Effector memory CD8-positive, alpha-beta T cell (primary cell): ENCODE results near the gene NBEA.

ENCODE experiments used
- ATAC-seq: fragments of 150-1000 bp; cut with Tn5 transposase; replicated peaks from 2 replicates; pipeline ENCODE4 v1.10.0; 2021; ENCODE audit warnings: mild to moderate bottlenecking, moderate library complexity
- DNase-seq, 3 experiments: peaks; one replicate each; pipeline ENCODE4 v3.0.0; 2021
- H3K27ac Mint-ChIP-seq, 2 donors: one replicate each; pipeline ENCODE4 v1.8.0; 2022; ENCODE audit warnings: mild to moderate bottlenecking in 2 of 2, mixed read lengths in 2 of 2, moderate library complexity in 2 of 2
- H3K27me3 Mint-ChIP-seq, 2 donors: one replicate each; pipeline ENCODE4 v1.8.0; 2022; ENCODE audit warnings: mixed read lengths in 2 of 2
- H3K36me3 Mint-ChIP-seq: one replicate; pipeline ENCODE4 v1.8.0; 2022; ENCODE audit warnings: mild to moderate bottlenecking, moderate library complexity, mixed read lengths; ENCODE audit not compliant: insufficient read depth
- H3K4me1 Mint-ChIP-seq, 2 donors: one replicate each; pipeline ENCODE4 v1.8.0; 2022; ENCODE audit warnings: low read depth in 2 of 2, mixed read lengths in 2 of 2
- H3K4me3 Mint-ChIP-seq, 2 donors: one replicate each; pipeline ENCODE4 v1.8.0; 2022; ENCODE audit warnings: mild to moderate bottlenecking in 2 of 2, mixed read lengths in 2 of 2, moderate library complexity in 2 of 2
- H3K9me3 Mint-ChIP-seq, 2 donors: one replicate each; pipeline ENCODE4 v1.8.0; 2022; ENCODE audit warnings: mixed read lengths in 2 of 2

The NBEA gene

DNA sequence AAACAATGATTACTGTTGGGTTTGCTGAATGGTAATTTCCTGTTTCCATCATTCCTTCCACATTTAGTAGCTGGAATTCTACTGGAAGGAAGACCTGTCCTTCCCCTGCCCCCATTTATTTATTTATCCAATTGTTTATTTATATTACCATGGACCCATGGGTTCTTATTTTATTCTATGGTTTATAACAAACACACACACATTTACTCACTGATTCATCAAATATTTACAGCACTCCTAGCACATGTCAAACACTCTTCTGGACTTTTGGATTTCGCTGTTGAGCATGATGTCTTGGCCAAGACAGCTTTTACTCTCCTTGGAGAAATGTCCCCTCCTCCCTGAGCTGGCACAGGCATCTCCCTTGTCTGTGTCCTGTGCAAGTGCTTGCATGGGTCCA is 762.3 kb downstream of the NBEA start:
- Mint-ChIP-seq H3K4me1 (no peaks in the 10 kb centered on the region), H3K9me3 (peaks cover 13 to 23% of the 10 kb centered on the region in 2 donors)

GRCh38 chr13:35706281-35706680 is 764.2 kb downstream of the NBEA start:
- Mint-ChIP-seq H3K4me1 (no peaks in the 10 kb centered on the region), H3K36me3 (no peaks in the 10 kb centered on the region), H3K4me3 (no peak overlapping the region), H3K27ac (no peak overlapping the region), H3K9me3 (peaks cover 17 to 21% of the 10 kb centered on the region in 2 donors), H3K27me3 (no peaks in the 10 kb centered on the region)
- DNase-seq = no peak
- ATAC-seq = no peak

More for the DNA sequence above, 762.3 kb downstream of the NBEA start:
- DNase-seq = no peak
- no peak for ATAC-seq
- Mint-ChIP-seq H3K27me3 (no peaks in the 10 kb centered on the region), H3K4me3 (no peak overlapping the region), H3K36me3 (no peaks in the 10 kb centered on the region), H3K27ac (no peak overlapping the region)

DNA sequence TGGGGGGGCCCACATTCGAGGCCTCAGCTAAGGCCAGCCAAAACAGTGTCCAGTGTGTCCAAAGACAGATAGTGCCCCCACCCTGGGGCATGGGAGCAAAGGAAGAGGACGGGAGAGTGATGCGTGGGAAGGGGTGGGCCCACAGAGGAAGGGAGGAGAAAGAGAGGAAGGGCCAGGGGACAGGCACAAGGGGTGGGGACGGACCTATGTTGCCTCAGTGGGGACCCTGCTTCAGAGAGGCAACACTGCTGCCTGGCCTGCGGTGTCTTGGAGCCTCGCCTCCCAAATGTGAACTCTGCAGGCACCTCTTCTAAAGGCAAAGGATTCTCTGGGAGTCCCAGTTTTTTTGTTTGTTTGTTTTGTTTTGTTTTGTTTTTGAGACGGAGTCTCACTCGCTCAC is 764.7 kb downstream of the NBEA start:
- peaks cover 17 to 21% of the 10 kb centered on the region in 2 donors for H3K9me3 Mint-ChIP-seq
- H3K27ac Mint-ChIP-seq = no peak overlapping the region
- no peaks in the 10 kb centered on the region for H3K4me1 Mint-ChIP-seq
- H3K4me3 Mint-ChIP-seq = no peak overlapping the region
- H3K27me3 Mint-ChIP-seq = no peaks in the 10 kb centered on the region
- DNase-seq (no peak), ATAC-seq (no peak)
- no peaks in the 10 kb centered on the region for H3K36me3 Mint-ChIP-seq

- Mint-ChIP-seq H3K4me1 (no peaks in the 10 kb centered on the region), H3K27ac (no peak overlapping the region), H3K36me3 (no peaks in the 10 kb centered on the region), H3K27me3 (no peaks in the 10 kb centered on the region), H3K9me3 (peaks cover 0 to 11% of the 10 kb centered on the region in 2 donors), H3K4me3 (no peak overlapping the region)
- ATAC-seq = no peak
- DNase-seq = no peak
Observed at GRCh38 chr13:35711909-35712308, 769.8 kb downstream of the NBEA start.

DNA sequence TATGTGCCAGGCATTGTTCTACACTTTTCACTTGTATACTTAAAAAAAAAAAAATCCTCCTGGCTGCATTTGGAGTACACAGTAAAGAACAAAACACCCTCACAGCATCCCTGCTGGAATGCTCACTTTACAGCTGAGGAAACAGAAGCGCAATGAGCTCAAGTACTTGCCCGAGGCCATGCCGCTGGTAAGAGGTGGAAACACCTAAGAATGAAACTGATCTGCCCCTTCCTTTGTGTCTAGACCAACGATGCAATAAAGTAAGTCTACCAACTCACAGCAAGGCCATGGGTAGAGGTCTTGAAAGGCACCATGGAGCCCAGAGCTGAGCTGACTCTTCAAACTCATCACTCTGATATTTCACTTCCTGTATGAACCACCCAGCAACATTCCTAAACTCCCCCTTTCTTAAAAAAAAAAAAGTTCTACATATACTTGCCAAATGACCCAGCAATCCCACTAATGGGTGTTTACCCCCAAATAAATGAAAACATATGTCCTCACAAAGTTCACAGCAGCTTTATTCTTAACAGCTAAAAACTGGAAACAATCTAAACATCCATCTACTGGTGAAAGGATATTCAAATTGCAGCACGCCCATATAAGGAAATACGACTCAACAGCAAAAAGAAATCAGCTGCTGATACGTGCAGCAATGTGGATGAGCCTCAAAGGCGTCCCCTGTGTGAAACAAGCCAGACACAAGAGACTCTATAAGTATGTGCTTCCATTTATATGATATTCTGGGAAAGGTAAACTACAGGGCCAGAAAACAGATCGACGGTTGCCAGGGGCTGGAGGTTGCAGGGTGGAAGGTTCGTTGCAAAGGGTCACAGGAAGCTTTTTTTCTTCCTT is 771.1 kb downstream of the NBEA start:
- peaks cover 0 to 11% of the 10 kb centered on the region in 2 donors for H3K9me3 Mint-ChIP-seq
- H3K27me3 Mint-ChIP-seq = no peaks in the 10 kb centered on the region
- no peaks in the 10 kb centered on the region for H3K36me3 Mint-ChIP-seq
- H3K27ac Mint-ChIP-seq = no peak overlapping the region
- H3K4me3 Mint-ChIP-seq = no peak overlapping the region
- H3K4me1 Mint-ChIP-seq = no peaks in the 10 kb centered on the region
- no peak for ATAC-seq
- no peak for DNase-seq

DNA sequence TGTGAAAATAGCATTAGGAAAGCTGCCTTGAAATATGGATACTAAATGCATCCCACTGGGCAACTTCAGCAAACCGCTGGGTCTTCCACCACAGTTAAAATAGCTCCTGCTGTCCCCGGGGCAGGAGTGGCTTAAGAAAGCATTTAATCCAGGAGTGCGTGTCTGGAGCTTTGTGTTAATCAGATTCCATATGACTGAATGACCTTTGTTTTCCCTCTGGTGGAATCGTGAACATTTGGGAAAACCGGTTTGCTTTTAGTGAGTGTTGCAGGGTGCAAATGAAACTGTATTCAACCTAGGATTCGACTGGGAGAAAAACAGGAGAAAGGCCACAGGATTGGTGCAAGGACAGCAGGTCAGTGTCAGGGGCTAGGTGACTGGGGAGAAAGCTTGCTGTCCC is 772.1 kb downstream of the NBEA start:
- no peaks in the 10 kb centered on the region for H3K27me3 Mint-ChIP-seq
- no peaks in the 10 kb centered on the region for H3K36me3 Mint-ChIP-seq
- peaks cover 0 to 11% of the 10 kb centered on the region in 2 donors for H3K9me3 Mint-ChIP-seq
- ATAC-seq (no peak), DNase-seq (no peak)
- no peak overlapping the region for H3K27ac Mint-ChIP-seq
- no peaks in the 10 kb centered on the region for H3K4me1 Mint-ChIP-seq
- no peak overlapping the region for H3K4me3 Mint-ChIP-seq

DNA sequence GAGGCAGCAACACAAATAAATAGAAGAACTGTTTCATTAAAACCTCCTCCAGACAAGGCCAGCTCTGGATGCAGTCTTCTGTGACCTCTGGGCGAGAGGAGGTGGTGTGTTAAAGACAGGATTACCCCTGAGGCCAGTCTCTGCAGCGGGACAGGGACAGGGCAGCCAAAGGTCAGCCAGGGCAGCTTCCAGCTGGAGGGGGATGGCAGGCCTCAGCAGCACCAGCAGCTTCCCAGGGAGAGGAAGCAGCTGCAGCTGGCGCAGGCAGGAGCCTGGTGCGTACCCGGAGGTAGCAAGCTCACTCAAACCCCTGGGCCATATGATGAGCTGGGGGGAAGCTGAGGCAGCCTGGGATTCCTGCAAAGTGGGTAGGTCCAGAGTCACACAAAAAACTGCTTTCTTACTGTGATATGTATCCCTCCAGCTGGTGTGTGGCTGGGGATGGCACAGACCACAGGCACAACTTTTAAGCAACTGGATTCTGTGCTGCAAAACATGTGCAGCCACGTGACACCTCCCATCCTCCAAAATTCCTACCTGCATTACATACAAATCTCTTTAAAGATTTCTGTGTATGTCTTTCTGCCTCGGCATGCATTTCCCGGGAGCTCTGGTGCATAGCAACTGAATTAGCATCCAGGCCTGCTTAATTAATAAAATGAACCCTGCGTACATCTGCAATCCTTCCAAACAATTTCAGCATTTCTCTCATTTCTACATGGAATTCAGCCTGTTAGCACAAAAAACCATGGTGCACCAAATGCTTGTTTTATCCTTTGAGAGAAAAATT is 772.7 kb downstream of the NBEA start:
- ATAC-seq = no peak
- H3K4me3 Mint-ChIP-seq = no peak overlapping the region
- H3K36me3 Mint-ChIP-seq = no peaks in the 10 kb centered on the region
- H3K9me3 Mint-ChIP-seq = peaks cover 0 to 8% of the 10 kb centered on the region in 2 donors
- H3K27me3 Mint-ChIP-seq = no peaks in the 10 kb centered on the region
- DNase-seq = no peak
- H3K27ac Mint-ChIP-seq = no peak overlapping the region
- no peaks in the 10 kb centered on the region for H3K4me1 Mint-ChIP-seq

GRCh38 chr13:35716186-35716585 is 774.1 kb downstream of the NBEA start:
- no peaks in the 10 kb centered on the region for H3K27me3 Mint-ChIP-seq
- no peaks in the 10 kb centered on the region for H3K36me3 Mint-ChIP-seq
- ATAC-seq (no peak), DNase-seq (no peak)
- H3K27ac Mint-ChIP-seq = no peak overlapping the region
- H3K4me1 Mint-ChIP-seq = no peaks in the 10 kb centered on the region
- peaks cover 0 to 7% of the 10 kb centered on the region in 2 donors for H3K9me3 Mint-ChIP-seq
- no peak overlapping the region for H3K4me3 Mint-ChIP-seq

DNA sequence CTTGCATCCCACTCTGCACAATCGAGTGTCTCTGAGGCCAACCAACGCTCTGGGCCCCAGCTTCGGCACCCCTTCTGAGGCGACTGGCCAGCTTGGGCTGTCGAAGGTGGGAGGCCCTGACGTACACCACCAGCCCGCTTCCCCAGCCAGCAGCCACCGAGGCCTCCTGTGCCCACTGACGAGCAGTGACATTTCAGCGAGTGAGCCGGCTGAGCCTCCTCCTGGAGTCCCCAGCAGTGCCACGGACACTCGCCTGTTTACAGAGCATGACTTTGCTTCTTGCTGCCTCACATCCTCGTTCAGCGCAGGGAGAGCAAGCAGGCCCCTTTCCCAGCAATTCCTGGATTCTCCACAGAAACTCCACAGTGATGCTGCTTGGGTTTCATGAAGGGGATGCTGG is 774.7 kb downstream of the NBEA start:
- Mint-ChIP-seq H3K4me1 (no peaks in the 10 kb centered on the region), H3K36me3 (no peaks in the 10 kb centered on the region), H3K27me3 (no peaks in the 10 kb centered on the region), H3K27ac (no peak overlapping the region), H3K4me3 (no peak overlapping the region), H3K9me3 (peaks cover 0 to 7% of the 10 kb centered on the region in 2 donors)
- ATAC-seq (no peak), DNase-seq (no peak)

DNA sequence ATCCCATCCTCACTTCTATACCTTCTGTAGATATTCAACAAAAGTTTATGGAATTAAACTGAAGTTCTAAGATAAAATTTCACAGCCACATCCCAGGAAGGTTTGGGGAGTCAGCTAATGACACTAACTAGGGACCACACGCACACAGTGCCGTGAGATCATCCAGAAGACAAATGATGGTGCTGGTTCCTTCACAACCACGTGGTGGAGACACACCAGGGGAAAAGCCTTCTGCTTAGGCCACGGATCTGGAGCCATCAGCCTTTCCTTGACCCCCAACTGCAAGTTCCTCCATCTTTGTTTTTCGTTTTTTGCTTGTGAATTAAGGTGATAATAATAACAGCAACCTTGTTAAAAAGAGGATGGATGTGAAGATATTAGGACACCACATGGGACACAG is 776.0 kb downstream of the NBEA start:
- Mint-ChIP-seq H3K36me3 (no peaks in the 10 kb centered on the region), H3K4me1 (no peaks in the 10 kb centered on the region), H3K27me3 (no peaks in the 10 kb centered on the region), H3K9me3 (peaks cover 0 to 6% of the 10 kb centered on the region in 2 donors), H3K4me3 (no peak overlapping the region), H3K27ac (no peak overlapping the region)
- DNase-seq (no peak), ATAC-seq (no peak)

- no peaks in the 10 kb centered on the region for H3K36me3 Mint-ChIP-seq
- H3K27me3 Mint-ChIP-seq = no peaks in the 10 kb centered on the region
- no peaks in the 10 kb centered on the region for H3K4me1 Mint-ChIP-seq
- H3K9me3 Mint-ChIP-seq = no peaks in the 10 kb centered on the region
- ATAC-seq (no peak), DNase-seq (no peak)
- H3K4me3 Mint-ChIP-seq = no peak overlapping the region
- H3K27ac Mint-ChIP-seq = no peak overlapping the region
Observed at GRCh38 chr13:35720290-35720689, 778.2 kb downstream of the NBEA start.

GRCh38 chr13:35720690-35721554 is 778.9 kb downstream of the NBEA start:
- H3K4me1 Mint-ChIP-seq = no peaks in the 10 kb centered on the region
- ATAC-seq (no peak), DNase-seq (no peak)
- H3K36me3 Mint-ChIP-seq = no peaks in the 10 kb centered on the region
- H3K9me3 Mint-ChIP-seq = peaks cover 0 to under 1% of the 10 kb centered on the region in 2 donors
- H3K27ac Mint-ChIP-seq = no peak overlapping the region
- no peaks in the 10 kb centered on the region for H3K27me3 Mint-ChIP-seq
- no peak overlapping the region for H3K4me3 Mint-ChIP-seq
